Stomach (tissue), 9 donors: ENCODE data around the gene CHD6. TPM values are rescaled to one million over a fixed set of nuclear protein-coding genes. Genes with fewer than 3 reads are reported as not detected.
"Not testable (repeated sequence)": the region's sequence is repeated elsewhere in the genome, so short reads cannot be mapped to it uniquely, and the experiment has no call there.

Experiments used
- DNase-seq, 2 donors: peaks; one replicate each; pipeline versions ENCODE4 v3.0.0 to v3.0.0-alpha.2; 2013 to 2019
- H3K27ac ChIP-seq, 5 donors: fragments of 200-600 bp in 4 of 5; sonication (generic) in 4 of 5; one replicate each; pipeline ENCODE4 v1.5.1; 2013 to 2019; ENCODE audit warnings: mild to moderate bottlenecking in 1 of 5, moderate library complexity in 1 of 5
- H3K27me3 ChIP-seq, 3 donors: fragments of 200-600 bp; sonication (generic); one replicate each; pipeline ENCODE4 v1.5.1; 2017 to 2019; ENCODE audit warnings: mixed run types in 1 of 3
- H3K36me3 ChIP-seq, 4 donors: fragments of 200-600 bp; sonication (generic); 1 replicate in 3 of 4; 2 replicates in 1 of 4; pipeline ENCODE4 v1.5.1; 2016 to 2019
- H3K4me1 ChIP-seq, 4 donors: fragments of 200-600 bp; sonication (generic); one replicate each; pipeline ENCODE4 v1.5.1; 2016 to 2019
- H3K4me3 ChIP-seq, 4 donors: fragments of 200-600 bp; sonication (generic) in 3 of 4; one replicate each; pipeline ENCODE4 v1.5.1; 2016 to 2019; ENCODE audit warnings: mild to moderate bottlenecking in 1 of 4
- H3K9me3 ChIP-seq, 4 donors: fragments of 200-600 bp; sonication (generic); one replicate each; pipeline ENCODE4 v1.5.1; 2016 to 2019
- CTCF ChIP-seq, 7 experiments: fragments of 450-650 bp in 4 of 7; fragments of 200-600 bp in 3 of 7; sonication (generic) in 3 of 7; IDR thresholded peaks; one replicate each; pipeline ENCODE4 v1.5.1; 2016 to 2019; ENCODE audit warnings: antibody characterized with exemption in 7 of 7, control low read depth in 2 of 7, mild to moderate bottlenecking in 1 of 7
- EP300 ChIP-seq: sonication (generic); formaldehyde crosslinking; IDR thresholded peaks from one replicate; pipeline ENCODE4 v1.6.1; 2017; ENCODE audit warnings: antibody characterized with exemption
- POLR2A ChIP-seq, 4 donors: fragments of 450-650 bp; IDR thresholded peaks; one replicate each; pipeline ENCODE4 v1.6.1; 2016; ENCODE audit warnings: antibody characterized with exemption in 4 of 4, control low read depth in 2 of 4, mild to moderate bottlenecking in 1 of 4, moderate library complexity in 1 of 4
- POLR2AphosphoS5 ChIP-seq, 3 donors: sonication (generic); formaldehyde crosslinking; IDR thresholded peaks; one replicate each; pipeline ENCODE4 v1.6.1; 2016; ENCODE audit warnings: antibody characterized with exemption in 3 of 3
- WGBS, 5 donors: extraction: QIAGEN DNeasy Blood & Tissue Kit in 3 of 5; methylation state at CpG; one replicate each; pipeline versions ENCODE4 v1.1.5 to v1.1.7; 2013 to 2018; 5-methylcytosine and 5-hydroxymethylcytosine counted together
- intact Hi-C: fragments of 100-400 bp; cut with DNase I; formaldehyde crosslinking; loops from one replicate; pipeline ENCODE4 v1.15.1; 2023; ENCODE audit warnings: low total_unique reads
- polyA plus RNA-seq, 3 donors: library from polyadenylated mRNA; stranded (reverse); fragments of 200-250 nt; gene quantifications; one replicate each; pipeline ENCODE4 v1.2.3, GENCODE V29; 2013
- total RNA-seq, 5 donors: library from RNA; depleted of rRNA; stranded (reverse); fragments of >200 nt; gene quantifications; one replicate each; pipeline versions ENCODE4 v1.1.0 to v1.2.3, GENCODE V29; 2014 to 2016
- donor health status: healthy with polysubstance abuse.
- donor health status: Bipolar disorder and iron deficiency.
- donor health status: healthy.

Gene CHD6
- total and polyA plus RNA-seq, 8 donors: 4.4 to 84.6 (median 47.5) TPM

- Histone ChIP-seq H3K9me3 (peaks cover 0 to 8% (median 0%) of the 10 kb centered on the region in 4 donors), H3K27me3 (no peaks in the 10 kb centered on the region), H3K4me1 (peaks cover 0 to 14% (median 0%) of the 10 kb centered on the region in 4 donors), H3K27ac (no peak overlapping the region), H3K36me3 (peaks cover 0 to 8% (median 4%) of the 10 kb centered on the region in 4 donors), H3K4me3 (no peak overlapping the region)
- TF ChIP-seq POLR2A (IDR thresholded peaks at IDR 0.05) (no peak), CTCF (IDR thresholded peaks at IDR 0.05) (no peak), POLR2AphosphoS5 (IDR thresholded peaks at IDR 0.05) (no peak), EP300 (no peak)
- no peak for DNase-seq
- WGBS, 5 donors: 71 to 78% (median 75%) methylated on average over 3 of the region's 3 CpGs
- intact Hi-C loops: no loop called here
Observed at GRCh38 chr20:41540459-41540858, 77.7 kb downstream of the CHD6 start.

DNA sequence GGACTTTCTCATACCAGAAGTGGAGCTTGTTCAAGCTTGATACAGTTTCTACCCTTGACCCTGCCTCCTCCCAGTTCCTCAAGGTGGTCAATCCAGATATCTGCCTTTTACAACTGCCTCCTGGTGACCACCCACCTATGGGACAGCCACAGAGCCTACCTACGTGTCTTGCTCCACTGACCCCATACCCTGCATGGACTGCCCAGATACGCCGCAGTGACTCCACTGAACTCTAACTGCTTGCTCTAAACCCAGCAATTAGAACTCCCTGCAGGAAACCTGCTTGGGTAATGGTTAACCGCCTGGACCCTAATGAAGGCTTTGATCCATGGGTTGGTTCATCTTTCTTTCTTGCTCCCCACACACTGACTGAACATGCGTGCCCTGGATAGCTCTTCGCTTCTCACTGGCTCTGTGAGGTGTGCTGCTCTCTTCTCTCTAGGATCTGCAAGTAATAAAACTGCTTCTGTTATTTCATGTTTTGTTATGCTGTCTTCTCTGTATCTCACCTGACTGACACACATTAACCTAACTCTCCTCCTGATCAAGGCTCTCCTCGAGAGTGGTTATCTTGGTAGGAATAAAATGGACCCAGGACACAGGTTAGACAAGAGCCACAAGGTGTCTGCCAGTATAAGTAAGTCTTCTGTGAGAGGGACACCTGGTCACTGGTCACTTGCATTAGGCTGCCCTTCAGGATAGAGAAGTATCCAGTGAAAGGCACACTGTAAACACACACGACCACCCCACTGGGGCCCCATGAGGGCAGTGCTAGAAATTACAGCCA, 79.2 kb downstream of the CHD6 start:
- DNase-seq: no peak
- TF ChIP-seq POLR2A (IDR thresholded peaks at IDR 0.05): no peak
- no peak for TF ChIP-seq CTCF (IDR thresholded peaks at IDR 0.05)
- TF ChIP-seq EP300: no peak
- TF ChIP-seq POLR2AphosphoS5 (IDR thresholded peaks at IDR 0.05): no peak
- WGBS, 5 donors: 82 to 89% (median 86%) methylated on average over 8 of the region's 8 CpGs
- intact Hi-C loops: no loop called here
- H3K4me1 ChIP-seq: peaks cover 0 to 26% (median 4%) of the 10 kb centered on the region in 4 donors
- peaks cover 0 to 8% (median 4%) of the 10 kb centered on the region in 4 donors for H3K36me3 ChIP-seq
- no peaks in the 10 kb centered on the region for H3K27me3 ChIP-seq
- H3K4me3 ChIP-seq: no peak overlapping the region
- no peak overlapping the region for H3K27ac ChIP-seq
- peaks cover 0 to 8% (median 0%) of the 10 kb centered on the region in 4 donors for H3K9me3 ChIP-seq

GRCh38 chr20:41537865-41538264, 80.3 kb downstream of the CHD6 start:
- Histone ChIP-seq H3K27ac (no peak overlapping the region), H3K4me3 (no peak overlapping the region), H3K27me3 (no peaks in the 10 kb centered on the region), H3K4me1 (peaks cover 0 to 37% (median 12%) of the 10 kb centered on the region in 4 donors), H3K9me3 (peaks cover 0 to 8% (median 0%) of the 10 kb centered on the region in 4 donors), H3K36me3 (peaks cover 0 to 13% (median 8%) of the 10 kb centered on the region in 4 donors)
- no peak for DNase-seq
- 91 to 100% (median 98%) methylated on average over 4 of the region's 4 CpGs for WGBS, 5 donors
- no peak for TF ChIP-seq POLR2AphosphoS5 (IDR thresholded peaks at IDR 0.05)
- TF ChIP-seq CTCF (IDR thresholded peaks at IDR 0.05): no peak
- no peak for TF ChIP-seq EP300
- no peak for TF ChIP-seq POLR2A (IDR thresholded peaks at IDR 0.05)
- intact Hi-C loops: no loop called here

- Histone ChIP-seq H3K4me1 (peaks cover 0 to 42% (median 13%) of the 10 kb centered on the region in 4 donors), H3K36me3 (peaks cover 0 to 31% (median 23%) of the 10 kb centered on the region in 4 donors)
- WGBS, 5 donors: 96 to 100% (median 98%) methylated on average over 1 of the region's 1 CpG
- DNase-seq, H3K27ac ChIP-seq, intact Hi-C loops, H3K27me3 ChIP-seq, H3K9me3 ChIP-seq, H3K4me3 ChIP-seq: not testable (repeated sequence)
Observed at GRCh38 chr20:41535551-41535950, 82.6 kb downstream of the CHD6 start.

- H3K4me3 ChIP-seq: no peak overlapping the region
- no peak for DNase-seq
- no peak for TF ChIP-seq POLR2A (IDR thresholded peaks at IDR 0.05)
- no peak for TF ChIP-seq EP300
- TF ChIP-seq POLR2AphosphoS5 (IDR thresholded peaks at IDR 0.05): no peak
- no peak for TF ChIP-seq CTCF (IDR thresholded peaks at IDR 0.05)
- H3K36me3 ChIP-seq: peaks cover 0 to 34% (median 23%) of the 10 kb centered on the region in 4 donors
- intact Hi-C loops: no loop called here
- WGBS, 5 donors: 72 to 92% (median 79%) methylated on average over 2 of the region's 2 CpGs
- no peak overlapping the region for H3K27ac ChIP-seq
- peaks cover 0 to 39% (median 13%) of the 10 kb centered on the region in 4 donors for H3K4me1 ChIP-seq
- H3K27me3 ChIP-seq: no peaks in the 10 kb centered on the region
- peaks cover 0 to 8% (median 0%) of the 10 kb centered on the region in 4 donors for H3K9me3 ChIP-seq
Observed at GRCh38 chr20:41534842-41535241, 83.3 kb downstream of the CHD6 start.
